Glomerular endothelial cell (primary cell): ENCODE measurements around the gene TTLL11. TPM values are rescaled to one million over a fixed set of nuclear protein-coding genes. Genes with fewer than 3 reads are reported as not detected.

ENCODE experiments used
- DNase-seq: peaks from one replicate; pipeline ENCODE4 v3.0.0-alpha.2; 2011; ENCODE audit warnings: low read depth, low spot score; ENCODE audit errors: extremely low read depth
- total RNA-seq: library from RNA; depleted of rRNA; stranded (reverse); fragments of >200 nt; gene quantifications from 2 replicates; pipeline ENCODE4 v1.2.3, GENCODE V29; 2015

Gene TTLL11
- total RNA-seq, 1 donor from 2014 or later = 8.2 TPM

DNA sequence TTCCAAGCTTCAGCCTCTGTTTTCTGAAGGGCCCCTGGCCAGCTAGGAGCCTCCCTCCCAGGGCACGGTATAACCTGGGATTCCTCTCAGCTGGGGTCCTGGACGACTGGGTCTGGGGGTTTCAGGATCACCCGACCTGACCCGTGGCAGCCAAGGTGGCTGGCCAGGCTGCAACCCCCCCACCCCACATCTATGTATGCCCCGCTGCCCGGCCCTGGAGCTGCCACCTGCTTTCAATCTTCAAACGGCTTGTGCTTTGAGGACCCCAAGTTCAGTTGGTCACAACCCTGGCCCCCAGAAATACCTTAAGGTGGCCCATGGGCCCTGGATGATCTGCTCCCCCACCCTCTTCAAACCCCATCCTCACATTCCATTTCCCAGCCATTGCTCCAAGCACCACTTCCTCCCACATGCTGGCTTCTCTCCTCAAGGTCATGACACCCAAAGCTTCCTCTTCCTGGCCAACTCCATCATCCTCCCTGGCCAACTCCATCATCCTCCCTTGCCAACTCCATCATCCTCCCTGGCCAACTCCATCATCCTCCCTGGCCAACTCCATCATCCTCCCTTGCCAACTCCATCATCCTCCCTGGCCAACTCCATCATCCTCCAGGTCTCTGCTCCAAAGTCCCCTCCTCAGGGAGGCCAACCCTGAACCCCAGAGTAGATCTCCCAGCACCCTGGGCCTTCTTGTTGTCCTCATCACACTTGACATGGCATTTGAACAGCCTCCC is 17.2 kb upstream of the TTLL11 start:
- no peak for DNase-seq

DNA sequence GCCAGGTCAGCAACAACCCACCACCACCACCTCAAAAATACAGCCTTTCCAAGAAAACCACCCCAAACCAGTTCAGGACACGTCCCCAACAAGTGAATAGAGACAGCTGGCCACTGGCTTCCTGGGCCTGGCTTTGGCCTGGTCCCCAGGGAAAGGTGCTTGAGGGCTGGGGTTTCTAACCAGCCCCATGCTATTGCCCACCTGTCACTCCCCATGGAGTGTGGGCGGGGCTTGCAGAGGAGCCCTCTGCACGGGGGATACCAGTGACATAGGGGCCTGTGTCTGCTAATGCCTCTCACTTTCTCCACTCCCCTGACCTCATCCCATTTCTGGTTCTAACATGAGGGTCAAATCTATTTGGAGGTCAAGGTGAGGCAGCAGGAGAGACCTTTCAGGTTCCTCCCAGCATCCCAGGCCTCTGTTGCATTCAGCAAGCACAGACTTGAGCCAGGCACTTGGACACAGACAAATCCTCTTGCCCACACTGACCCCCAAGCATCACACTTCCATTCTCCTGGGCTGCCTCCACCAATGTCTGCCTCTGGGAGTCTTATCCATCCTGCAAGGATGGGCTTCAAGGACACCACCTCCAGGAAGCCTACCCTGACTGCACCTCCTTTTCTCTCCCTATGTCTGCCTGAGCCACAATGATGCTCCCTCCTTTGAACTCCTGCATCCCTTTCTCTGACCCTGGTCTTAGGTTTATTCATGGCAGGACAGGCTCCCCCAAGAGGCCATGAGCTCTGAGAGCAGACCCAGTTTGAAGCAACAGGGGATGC is 16.1 kb upstream of the TTLL11 start:
- no peak for DNase-seq

DNA sequence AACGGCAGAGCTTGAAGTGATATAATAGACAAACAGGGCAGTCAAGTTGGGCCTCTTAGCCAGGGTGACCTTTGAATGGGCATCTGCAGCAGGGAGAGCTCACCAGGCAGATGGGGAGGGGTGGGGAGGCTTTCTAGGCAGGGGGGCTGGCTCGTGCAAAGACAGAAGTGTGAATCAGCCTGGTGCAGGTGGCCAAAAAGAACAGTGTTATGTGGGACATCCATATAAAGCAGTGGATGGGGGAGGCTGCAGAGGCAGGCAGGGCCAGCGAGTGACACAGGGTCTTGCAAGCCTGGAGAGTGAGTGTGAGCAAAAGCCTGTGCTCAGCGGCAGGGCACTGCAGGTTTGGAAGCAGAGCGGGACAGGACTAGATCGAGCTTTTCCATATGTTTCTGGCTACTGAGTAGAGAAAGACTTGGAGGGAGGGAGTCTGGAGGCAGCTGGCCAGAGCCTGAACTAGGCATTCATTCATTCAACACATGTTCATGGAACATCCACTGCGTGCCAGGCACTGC is 14.2 kb upstream of the TTLL11 start:
- DNase-seq = no peak

DNA sequence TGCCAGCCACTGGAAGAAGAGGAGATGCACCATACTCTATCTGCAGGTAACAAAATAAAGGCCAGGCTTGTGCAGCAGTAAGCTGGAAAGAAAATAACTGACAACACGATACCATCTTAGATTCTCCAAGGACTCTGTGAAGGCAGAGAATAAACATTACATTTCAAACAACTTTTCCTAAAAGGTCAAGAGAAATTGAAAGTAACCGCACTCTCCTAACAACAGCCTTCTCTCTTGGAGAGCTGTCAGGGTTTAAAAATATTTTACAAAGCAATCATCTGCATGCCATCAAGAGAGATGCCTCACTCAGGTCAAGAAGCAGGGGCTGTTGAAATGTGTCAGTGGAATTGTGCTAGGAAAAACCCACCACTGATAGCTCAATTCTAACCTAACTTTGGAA is 13.5 kb upstream of the TTLL11 start:
- DNase-seq = no peak

DNA sequence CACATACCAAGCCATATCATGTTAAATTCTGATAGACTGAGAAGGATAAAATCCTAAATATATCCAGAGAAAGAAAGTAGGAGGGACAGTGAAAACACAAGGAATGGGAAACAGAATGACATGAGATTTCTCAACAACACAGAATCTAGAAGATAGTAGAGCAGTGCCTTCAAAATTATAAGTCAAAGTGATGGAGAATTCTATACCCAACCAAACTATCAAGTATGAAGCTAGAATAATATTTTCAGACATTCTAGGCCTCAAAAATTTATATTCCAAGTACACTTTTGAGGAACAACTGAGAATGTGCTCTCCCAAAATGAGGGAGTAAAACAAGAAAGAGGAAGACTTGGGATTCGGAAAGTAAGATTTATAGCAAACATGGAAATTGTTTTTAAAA is 10.9 kb upstream of the TTLL11 start:
- no peak for DNase-seq

DNA sequence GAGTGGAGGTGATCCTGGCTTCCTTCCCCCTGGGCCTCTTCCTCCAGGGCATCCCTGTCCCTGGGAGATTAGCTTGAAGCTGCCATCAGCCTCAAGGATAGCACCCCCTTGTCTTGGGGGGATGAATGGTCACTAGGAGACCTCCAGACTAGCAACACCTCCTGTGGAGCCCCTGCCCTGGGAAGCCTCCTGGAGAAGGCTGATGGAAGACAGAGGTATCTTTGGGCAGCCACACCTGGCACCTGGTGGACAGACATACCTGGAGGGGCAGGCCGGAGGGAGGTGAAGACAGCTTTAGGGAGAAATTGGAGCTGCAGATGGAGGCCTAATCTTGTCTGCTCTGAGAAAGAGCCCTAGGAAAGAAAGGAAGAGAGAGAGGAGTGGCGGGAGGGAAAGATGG is 9.0 kb upstream of the TTLL11 start:
- no peak for DNase-seq

DNA sequence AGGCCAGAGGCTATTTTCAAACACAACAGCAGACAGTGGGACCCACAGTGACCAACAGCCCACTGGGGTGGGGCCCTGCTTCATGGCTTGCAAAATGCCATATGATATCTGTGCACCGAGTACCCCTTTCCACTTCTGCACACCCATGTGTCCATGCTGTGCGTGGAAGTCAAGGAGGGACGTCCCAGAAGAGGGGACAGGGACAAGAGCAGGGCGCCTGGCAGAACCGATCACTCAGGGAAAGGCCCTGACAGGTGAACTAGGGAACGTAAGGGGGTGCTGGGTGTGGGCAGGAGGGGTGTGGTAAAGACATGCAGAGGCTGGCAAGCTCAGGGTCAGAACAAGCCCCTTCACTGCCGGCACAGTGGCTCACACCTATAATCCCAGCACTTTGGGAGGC is 7.6 kb upstream of the TTLL11 start:
- no peak for DNase-seq

DNA sequence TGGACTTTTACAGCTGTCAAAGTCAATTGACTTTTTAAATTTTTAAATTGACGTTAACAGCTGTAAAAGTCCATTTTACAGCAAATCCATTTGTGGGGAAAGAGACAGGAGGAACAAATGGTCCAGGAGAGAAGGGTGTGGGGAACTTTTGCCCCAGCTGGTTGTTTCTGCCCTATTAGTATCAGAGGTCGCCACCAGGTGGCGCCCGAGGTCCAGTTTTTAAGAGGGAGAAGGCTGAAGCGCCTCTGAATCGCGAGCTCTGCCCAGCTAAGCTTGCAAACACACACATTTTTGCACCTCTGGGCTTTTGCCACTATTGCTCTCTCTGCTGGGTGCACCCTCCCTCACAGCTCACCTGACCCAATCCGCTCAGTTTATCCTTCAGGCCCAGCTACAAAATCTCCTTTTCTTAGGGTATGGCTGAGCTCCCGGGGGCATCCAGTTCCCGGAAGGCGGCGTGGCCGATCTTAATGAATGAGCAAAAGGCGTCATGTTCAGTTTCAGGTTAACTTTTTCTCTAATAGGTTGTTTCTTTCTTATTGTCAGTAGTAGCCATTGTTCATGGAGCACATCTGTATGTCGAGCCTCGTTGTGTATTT is 6.3 kb upstream of the TTLL11 start:
- DNase-seq = no peak

DNA sequence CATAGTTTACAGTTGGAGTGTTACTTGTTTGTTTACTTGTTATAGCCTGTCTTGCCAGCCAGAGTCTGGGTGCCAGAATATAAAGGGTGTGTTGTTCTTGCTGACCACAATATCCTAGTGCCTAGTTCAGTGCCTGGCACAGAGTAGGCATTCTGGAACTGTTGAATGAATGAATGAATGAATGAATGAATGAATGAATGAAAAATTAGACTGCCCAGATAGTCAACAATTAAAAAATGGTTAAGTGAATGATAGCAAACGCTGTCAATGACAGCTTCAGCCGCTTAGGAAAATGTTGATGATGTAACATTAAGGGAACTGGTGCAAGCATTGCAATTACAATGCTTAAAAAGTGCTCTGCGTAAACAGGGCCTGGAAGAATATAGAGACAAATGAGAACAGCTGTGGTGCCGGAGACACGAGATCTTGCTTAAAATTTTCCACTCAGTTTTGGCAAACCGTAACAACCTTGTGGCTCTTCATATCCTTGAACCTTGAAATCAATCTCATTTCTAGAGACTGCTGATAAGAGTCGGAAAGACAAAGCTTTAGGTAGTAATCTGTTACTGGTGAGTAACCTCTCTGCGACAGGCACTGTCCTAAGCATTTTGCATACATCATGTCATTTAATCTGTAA is 4.7 kb upstream of the TTLL11 start:
- DNase-seq = no peak

DNA sequence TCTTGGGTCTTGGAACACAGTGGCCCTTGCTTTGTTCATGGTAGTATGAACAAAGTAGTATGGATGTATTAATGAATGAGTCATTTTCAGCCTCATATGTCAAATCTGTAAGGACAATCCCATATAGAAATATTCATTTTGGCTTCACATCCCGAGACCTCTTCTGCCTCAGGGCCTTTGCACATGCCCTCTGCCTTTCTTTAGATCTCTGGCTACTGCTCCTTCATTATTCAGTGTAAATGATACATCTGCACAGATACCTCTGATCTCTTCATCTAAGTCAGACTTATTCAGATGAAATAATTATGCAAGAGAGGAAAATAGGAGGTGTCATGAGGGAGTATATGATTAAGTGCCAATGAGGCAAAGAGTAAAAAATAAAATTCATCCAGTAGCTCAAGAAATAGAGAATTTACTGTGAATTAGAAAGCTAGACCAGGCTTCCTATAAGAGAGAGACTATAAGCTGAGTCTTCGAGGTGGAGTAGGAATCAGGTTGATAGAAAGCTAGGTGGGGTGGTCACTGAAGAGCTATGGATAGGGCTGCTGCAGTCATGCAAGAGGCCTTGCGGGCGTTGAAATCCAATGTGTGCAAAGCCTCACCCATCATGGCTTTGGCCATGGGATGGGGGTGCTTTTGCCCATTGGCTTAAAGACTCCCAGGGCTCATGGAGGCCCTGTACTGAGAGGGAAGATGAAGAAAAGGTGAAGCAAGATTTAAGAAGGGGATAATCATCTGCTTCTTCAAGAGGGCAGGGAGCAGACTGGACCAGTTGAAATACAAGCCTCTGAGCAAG is 3.7 kb upstream of the TTLL11 start:
- no peak for DNase-seq

DNA sequence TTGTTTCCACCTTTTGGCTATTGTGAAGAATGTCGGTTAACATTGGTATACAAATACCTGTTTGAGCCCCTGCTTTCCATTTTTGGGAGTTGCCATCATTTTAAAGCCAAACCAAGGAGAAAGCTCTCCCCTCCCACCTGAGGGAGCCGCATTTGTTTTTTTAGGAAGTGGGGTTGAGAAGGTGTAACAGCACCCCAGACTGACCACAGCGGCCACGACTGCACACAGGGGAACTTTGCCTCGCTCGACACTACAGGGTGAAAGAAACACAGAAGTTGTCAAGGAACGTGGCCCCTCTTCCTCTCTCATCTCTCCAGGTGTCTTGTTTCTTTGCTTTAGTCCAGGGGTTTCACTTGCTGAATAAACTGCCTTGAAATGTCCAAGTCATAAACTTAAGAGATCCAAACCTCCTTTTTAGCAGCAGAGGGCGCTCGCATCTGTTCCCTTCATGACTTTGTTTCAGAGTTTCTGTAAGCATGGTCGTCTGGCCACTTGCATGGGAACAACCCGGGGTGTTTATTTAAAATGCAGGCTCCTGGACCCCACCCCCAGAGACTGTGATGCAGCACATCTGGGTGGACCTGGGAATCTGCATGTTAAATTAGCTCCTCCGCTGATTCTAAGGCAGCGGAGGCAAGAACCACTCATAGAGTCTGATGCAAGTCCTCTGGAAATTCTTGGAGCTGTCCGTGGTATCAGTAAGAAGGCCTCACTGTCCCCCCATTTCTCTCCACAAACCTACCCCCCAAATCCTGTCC is 2.1 kb upstream of the TTLL11 start:
- DNase-seq = peak; percentile 52

DNA sequence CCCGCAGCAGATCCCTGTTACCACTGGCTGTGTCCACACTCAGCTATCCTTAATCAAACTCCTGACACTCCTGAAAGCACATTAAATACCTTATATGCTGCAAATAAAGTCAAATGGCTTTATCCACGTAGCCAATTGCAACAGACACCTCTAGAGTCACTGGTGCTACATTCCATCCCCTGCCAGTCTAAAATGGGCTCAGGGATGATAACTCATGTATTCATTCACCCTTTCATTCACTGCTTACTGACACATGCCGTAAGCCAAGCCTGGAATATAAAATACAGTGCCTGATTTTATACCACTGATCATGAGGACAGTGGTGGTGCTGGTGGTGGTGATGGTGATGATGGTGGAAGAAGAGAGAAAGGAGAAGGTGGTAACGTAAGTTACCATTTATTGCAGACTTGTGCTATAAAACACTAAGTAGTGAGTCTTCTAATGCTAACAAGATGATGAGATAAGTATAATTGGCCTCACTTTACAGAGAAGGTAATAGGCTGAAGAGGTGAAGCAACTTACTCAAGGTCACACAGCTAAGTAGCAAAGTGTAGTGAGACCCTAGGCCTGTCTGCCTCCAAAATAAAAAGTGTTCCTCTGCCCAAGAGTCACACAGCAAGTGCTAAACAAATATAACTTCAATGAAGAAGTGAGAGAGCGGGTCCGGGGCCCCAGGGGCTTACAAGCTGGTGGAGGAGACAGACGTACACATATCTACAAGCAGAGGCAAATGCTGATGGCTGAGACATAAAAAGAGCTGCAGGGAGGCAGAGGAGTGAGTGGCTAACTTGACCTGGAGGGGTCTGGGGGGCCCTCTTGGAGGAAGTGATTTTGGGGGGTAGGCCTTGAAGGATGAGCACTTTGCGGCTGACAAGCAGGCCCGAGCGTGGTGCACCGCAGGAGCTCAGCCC is 1.2 kb downstream of the TTLL11 start:
- DNase-seq = no peak

DNA sequence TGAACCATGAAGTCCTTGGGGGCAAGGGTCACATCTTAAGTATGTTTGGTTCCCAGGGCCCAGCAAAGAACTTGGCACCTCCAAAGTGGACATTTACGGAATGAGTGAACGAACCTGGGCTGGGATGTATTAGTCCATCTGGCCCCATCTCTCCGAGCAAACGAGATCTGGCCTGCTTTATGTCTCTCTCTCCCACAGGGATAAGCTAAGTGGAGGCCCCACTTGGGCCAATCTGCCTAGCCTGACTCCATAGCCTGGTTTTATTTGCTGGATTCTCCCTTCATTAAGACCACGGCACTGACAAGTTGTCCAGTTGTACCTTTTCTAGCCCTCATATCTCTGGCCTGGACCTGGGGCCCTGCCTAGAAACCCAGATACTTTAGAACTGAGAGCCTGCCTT is 2.1 kb downstream of the TTLL11 start:
- DNase-seq = no peak

DNA sequence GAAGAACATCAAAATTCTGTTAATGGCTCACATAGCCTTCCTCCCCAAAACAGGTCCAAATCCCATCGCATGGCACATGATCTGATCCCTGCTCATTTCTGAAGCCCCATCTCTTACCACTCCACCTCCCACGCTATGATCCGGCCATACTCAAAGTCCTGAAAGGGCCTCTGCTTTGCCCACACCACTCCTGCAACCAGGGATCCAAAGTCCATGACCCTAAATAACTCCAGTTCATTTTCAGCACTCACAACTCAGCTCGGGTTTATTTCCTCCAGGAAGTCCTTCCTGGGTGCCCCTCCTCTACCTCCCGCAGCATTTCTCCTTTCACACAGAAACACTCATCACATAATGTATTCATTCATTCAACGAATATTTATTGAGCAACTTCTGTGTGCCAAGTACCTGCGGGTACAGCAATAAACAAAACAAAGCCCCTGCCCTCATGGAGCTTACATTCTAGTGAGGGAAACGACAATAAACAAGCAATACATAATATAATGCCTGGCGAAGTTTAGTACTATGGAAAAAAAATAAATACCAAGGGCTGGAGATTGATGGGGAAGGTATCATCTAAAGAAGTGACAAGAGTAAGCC is 2.7 kb downstream of the TTLL11 start:
- DNase-seq = no peak

DNA sequence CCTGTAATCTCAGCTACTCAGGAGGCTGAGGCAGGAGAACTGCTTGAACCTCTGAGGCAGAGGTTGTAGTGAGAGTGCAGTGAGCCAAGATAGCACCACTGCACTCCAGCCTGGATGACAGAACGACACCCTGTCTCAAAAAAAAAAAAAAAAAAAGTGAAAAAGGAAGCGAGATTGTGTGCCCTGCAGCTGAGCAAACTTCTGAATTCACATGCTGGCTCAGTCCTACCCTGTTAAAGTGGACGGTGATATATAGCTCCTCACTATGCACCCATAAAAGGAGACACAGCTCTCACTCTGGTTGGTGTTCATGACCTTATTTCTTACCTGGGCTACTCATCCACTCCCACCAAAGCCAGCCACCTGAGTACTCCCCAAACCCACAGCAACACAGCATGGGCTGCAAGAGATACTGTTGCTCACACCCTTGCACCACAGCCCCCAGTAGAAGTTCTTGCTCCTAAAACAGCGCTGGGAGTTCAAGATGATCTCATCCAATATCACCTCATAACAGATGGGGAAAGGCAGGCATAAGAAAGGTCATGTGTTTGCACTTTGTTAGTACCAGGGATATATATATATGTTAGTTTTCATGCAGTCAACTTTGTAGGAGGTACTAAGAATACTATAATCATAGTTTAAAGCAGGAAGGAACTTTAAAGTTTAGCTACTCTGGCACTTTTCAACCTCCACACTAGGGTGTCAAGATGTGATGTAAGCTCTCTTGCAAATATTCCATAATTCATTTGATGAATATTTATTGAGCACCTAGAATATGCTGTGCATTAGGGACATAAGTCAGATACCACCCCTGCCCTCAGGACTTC is 4.0 kb downstream of the TTLL11 start:
- no peak for DNase-seq

DNA sequence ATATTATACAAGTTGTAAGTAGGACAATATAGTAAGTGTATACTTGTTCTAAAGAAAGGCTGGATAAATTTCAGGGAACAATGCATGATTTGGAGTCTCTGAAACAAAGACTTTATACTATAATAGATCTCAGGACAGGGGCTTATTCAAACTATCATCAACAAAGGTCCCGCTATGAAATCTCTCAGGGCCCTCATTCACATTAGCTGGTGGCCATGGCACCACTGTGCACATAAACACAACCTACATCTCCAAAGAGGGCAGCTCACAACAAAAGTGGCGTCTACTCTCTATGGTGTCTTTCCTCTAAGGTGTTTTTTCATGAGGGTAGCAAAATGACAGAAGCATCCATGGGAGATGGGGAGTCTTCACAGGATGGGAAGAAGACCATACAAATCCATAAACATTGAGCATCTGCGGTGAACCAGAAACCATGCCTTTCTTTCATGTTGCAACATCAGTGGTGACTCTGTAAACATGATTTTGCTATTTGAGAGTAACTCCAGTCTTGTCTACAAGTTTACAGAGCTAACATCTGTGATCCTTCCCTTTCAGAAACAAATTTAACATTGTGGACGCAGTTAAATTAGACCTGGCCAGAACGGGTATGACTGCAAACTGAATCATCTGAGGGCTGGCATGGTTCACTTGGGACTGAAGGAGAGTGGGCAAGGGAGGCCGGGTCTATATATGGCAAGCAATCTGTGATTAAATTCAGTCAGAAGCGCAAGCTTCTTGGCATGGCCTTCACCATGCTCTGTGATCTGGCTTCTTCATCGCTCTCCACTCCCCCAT is 5.5 kb downstream of the TTLL11 start:
- DNase-seq = no peak

DNA sequence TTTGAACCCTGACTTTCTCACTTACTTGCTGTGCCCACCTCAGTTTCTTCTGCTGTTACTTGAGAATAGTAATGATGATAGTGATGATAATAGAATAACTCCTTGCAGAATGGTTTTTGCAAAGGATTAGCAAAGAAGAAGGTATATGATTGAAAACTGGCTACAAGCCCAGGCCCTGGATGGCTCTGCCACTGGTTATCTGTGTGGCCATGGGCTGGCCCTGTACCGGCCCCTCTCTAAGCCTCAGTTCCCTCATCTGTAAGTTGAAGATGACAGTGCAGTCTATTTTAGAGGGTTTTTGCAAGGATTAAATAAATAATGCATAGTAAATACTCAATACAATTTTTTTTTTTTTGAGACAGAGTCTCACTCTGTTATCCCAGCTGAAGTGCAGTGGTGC is 6.2 kb downstream of the TTLL11 start:
- no peak for DNase-seq
